Measurements from ENCODE around the gene RIF1. TPM values are rescaled to one million over a fixed set of nuclear protein-coding genes. Genes with fewer than 3 reads are reported as not detected.
A peak's percentile ranks its signal among the peaks of the same experiment; 100 is the strongest.

Gene RIF1
- total RNA-seq (10 to 100 TPM; 72.3 to 73.3 TPM), polyA plus RNA-seq (10 to 100 TPM; 13.0 to 42.4 TPM)

GRCh38 chr2:151409601-151410484, at the start of gene RIF1:
RIF1 (plus strand) TSS chr2:151409902; CDS start chr2:151410424, 522 bp downstream.
- Mint-ChIP-seq H3K9me3 (no peaks in the 10 kb centered on the region), H3K4me3 (peak within 1 kb of the TSS; percentile 91 to 99 (median 96)), H3K27me3 (no peaks in the 10 kb centered on the region), H3K4me1 (peaks cover 18 to 46% (median 31%) of the 10 kb centered on the region in 4 donors), H3K36me3 (peaks cover 0 to 27% of the 10 kb centered on the region in 2 donors), H3K27ac (peak within 1 kb of the TSS; percentile 86 to 97 (median 94))
- H3K4me3 ChIP-seq (ENCODE audit: low read length in 2 of 2), result peak within 1 kb of the TSS; percentile 69 to 95
- peaks cover 22% of the 10 kb centered on the region for H3K4me1 ChIP-seq (ENCODE audit: insufficient read depth, low read length)
- no peaks in the 10 kb centered on the region for H3K9me3 ChIP-seq (ENCODE audit: control insufficient read depth in 1 of 2, low read length in 2 of 2)
- DNase-seq, result peak; percentile 68 to 77 (median 74)
- CTCF ChIA-PET (ENCODE audit: partially characterized antibody), result interaction anchor here (0.6 to 1.9 kb wide), 4 partner anchors 27 to 1317 kb away, joined by 3 to 10 read pairs (median 4); partner anchors contain the start of gene NMI
- intact Hi-C loops (cut with micrococcal nuclease), result loop anchor here (1.0 to 5.0 kb wide), 5 partner anchors 13 to 1823 kb away; partner anchors contain the start of genes ARL5A, MMADHC, NMI and RBM43
- peak within 1 kb of the TSS; percentile 85 for H3K27ac ChIP-seq (ENCODE audit: low read depth, low read length)
- peaks cover 5% of the 10 kb centered on the region for H3K36me3 ChIP-seq (ENCODE audit: insufficient read depth, low read length)
- POLR2A ChIA-PET (ENCODE audit: partially characterized antibody), result interaction anchor here (0.7 to 2.8 kb wide), 4 partner anchors 11 to 1823 kb away, joined by 3 to 26 read pairs (median 14); partner anchors contain the start of genes NMI and RBM43
- no peaks in the 10 kb centered on the region for H3K27me3 ChIP-seq (ENCODE audit: insufficient read depth, low read length)

GRCh38 chr2:151361674-151362370, 47.9 kb upstream of the RIF1 start:
- intact Hi-C loops (cut with micrococcal nuclease), result no loop called here
- H3K9me3 ChIP-seq (ENCODE audit: control insufficient read depth in 1 of 2, low read length in 2 of 2), result no peaks in the 10 kb centered on the region
- no peaks in the 10 kb centered on the region for H3K4me1 Mint-ChIP-seq

GRCh38 chr2:151363709-151364108, 46.0 kb upstream of the RIF1 start:
- peak in 1 of 5 donors; percentile 4 for DNase-seq
- Mint-ChIP-seq H3K4me3 (no peak overlapping the region), H3K27me3 (peaks cover 1 to 8% of the 10 kb centered on the region in 2 donors), H3K27ac (no peak overlapping the region), H3K4me1 (no peaks in the 10 kb centered on the region), H3K36me3 (no peaks in the 10 kb centered on the region), H3K9me3 (peaks cover 0 to 1% (median 0%) of the 10 kb centered on the region in 8 donors)
- intact Hi-C loops (cut with micrococcal nuclease), result no loop called here
- ChIA-PET POLR2A (ENCODE audit: partially characterized antibody) (no interaction called here), CTCF (ENCODE audit: partially characterized antibody) (no interaction called here)
- no peaks in the 10 kb centered on the region for H3K9me3 ChIP-seq (ENCODE audit: control insufficient read depth in 1 of 2, low read length in 2 of 2)
- no peak overlapping the region for H3K4me3 ChIP-seq (ENCODE audit: low read length in 2 of 2)
- no peak overlapping the region for H3K27ac ChIP-seq (ENCODE audit: low read depth, low read length)
- no peaks in the 10 kb centered on the region for H3K36me3 ChIP-seq (ENCODE audit: insufficient read depth, low read length)
- H3K27me3 ChIP-seq (ENCODE audit: insufficient read depth, low read length), result no peaks in the 10 kb centered on the region
- no peaks in the 10 kb centered on the region for H3K4me1 ChIP-seq (ENCODE audit: insufficient read depth, low read length)

More at GRCh38 chr2:151361674-151362370, 47.9 kb upstream of the RIF1 start:
- Mint-ChIP-seq H3K27me3 (peaks cover 1 to 8% of the 10 kb centered on the region in 2 donors), H3K27ac (peak overlapping the region in 1 of 7 donors; percentile 2), H3K36me3 (no peaks in the 10 kb centered on the region), H3K4me3 (no peak overlapping the region), H3K9me3 (peaks cover 0 to 1% (median 0%) of the 10 kb centered on the region in 8 donors)
- no peaks in the 10 kb centered on the region for H3K36me3 ChIP-seq (ENCODE audit: insufficient read depth, low read length)
- ChIA-PET CTCF (ENCODE audit: partially characterized antibody) (no interaction called here), POLR2A (ENCODE audit: partially characterized antibody) (no interaction called here)
- no peaks in the 10 kb centered on the region for H3K27me3 ChIP-seq (ENCODE audit: insufficient read depth, low read length)
- no peaks in the 10 kb centered on the region for H3K4me1 ChIP-seq (ENCODE audit: insufficient read depth, low read length)
- H3K4me3 ChIP-seq (ENCODE audit: low read length in 2 of 2), result no peak overlapping the region
- no peak overlapping the region for H3K27ac ChIP-seq (ENCODE audit: low read depth, low read length)
- DNase-seq, result no peak

- H3K27ac ChIP-seq (ENCODE audit: low read depth, low read length), result no peak overlapping the region
- ChIA-PET CTCF (ENCODE audit: partially characterized antibody) (interaction anchor here (1.3 kb wide), 1 partner anchor 129 kb away, joined by 3 read pairs; no protein-coding TSS in a partner anchor), POLR2A (ENCODE audit: partially characterized antibody) (no interaction called here)
- intact Hi-C loops (cut with micrococcal nuclease), result no loop called here
- no peak overlapping the region for H3K4me3 ChIP-seq (ENCODE audit: low read length in 2 of 2)
- no peaks in the 10 kb centered on the region for H3K36me3 Mint-ChIP-seq
- no peaks in the 10 kb centered on the region for H3K27me3 ChIP-seq (ENCODE audit: insufficient read depth, low read length)
- no peaks in the 10 kb centered on the region for H3K9me3 ChIP-seq (ENCODE audit: control insufficient read depth in 1 of 2, low read length in 2 of 2)
- peaks cover 2 to 3% of the 10 kb centered on the region in 2 donors for H3K27me3 Mint-ChIP-seq
- no peak for DNase-seq
- no peaks in the 10 kb centered on the region for H3K4me1 ChIP-seq (ENCODE audit: insufficient read depth, low read length)
- no peaks in the 10 kb centered on the region for H3K36me3 ChIP-seq (ENCODE audit: insufficient read depth, low read length)
- no peaks in the 10 kb centered on the region for H3K4me1 Mint-ChIP-seq
- H3K27ac Mint-ChIP-seq, result no peak overlapping the region
- peaks cover 0 to 1% (median 0%) of the 10 kb centered on the region in 8 donors for H3K9me3 Mint-ChIP-seq
- H3K4me3 Mint-ChIP-seq, result no peak overlapping the region
These were observed 42.1 kb upstream of the RIF1 start for GRCh38 chr2:151367571-151367970.

- CTCF ChIA-PET (ENCODE audit: partially characterized antibody), result no interaction called here
- Mint-ChIP-seq H3K27ac (no peak overlapping the region), H3K27me3 (peaks cover 2 to 3% of the 10 kb centered on the region in 2 donors), H3K4me3 (no peak overlapping the region), H3K36me3 (no peaks in the 10 kb centered on the region), H3K9me3 (no peaks in the 10 kb centered on the region), H3K4me1 (peaks cover 0 to 3% (median 0%) of the 10 kb centered on the region in 4 donors)
- no peaks in the 10 kb centered on the region for H3K27me3 ChIP-seq (ENCODE audit: insufficient read depth, low read length)
- H3K4me3 ChIP-seq (ENCODE audit: low read length in 2 of 2), result no peak overlapping the region
- no peak overlapping the region for H3K27ac ChIP-seq (ENCODE audit: low read depth, low read length)
- POLR2A ChIA-PET (ENCODE audit: partially characterized antibody), result no interaction called here
- H3K36me3 ChIP-seq (ENCODE audit: insufficient read depth, low read length), result no peaks in the 10 kb centered on the region
- no peaks in the 10 kb centered on the region for H3K9me3 ChIP-seq (ENCODE audit: control insufficient read depth in 1 of 2, low read length in 2 of 2)
- intact Hi-C loops (cut with micrococcal nuclease), result no loop called here
- peaks cover 4% of the 10 kb centered on the region for H3K4me1 ChIP-seq (ENCODE audit: insufficient read depth, low read length)
- no peak for DNase-seq
These were observed 35.3 kb upstream of the RIF1 start for GRCh38 chr2:151374436-151374835.

- Histone ChIP-seq H3K9me3 (ENCODE audit: control insufficient read depth in 1 of 2, low read length in 2 of 2) (no peaks in the 10 kb centered on the region), H3K27me3 (ENCODE audit: insufficient read depth, low read length) (no peaks in the 10 kb centered on the region), H3K4me1 (ENCODE audit: insufficient read depth, low read length) (peaks cover 4% of the 10 kb centered on the region), H3K27ac (ENCODE audit: low read depth, low read length) (no peak overlapping the region), H3K4me3 (ENCODE audit: low read length in 2 of 2) (no peak overlapping the region), H3K36me3 (ENCODE audit: insufficient read depth, low read length) (no peaks in the 10 kb centered on the region)
- H3K27me3 Mint-ChIP-seq, result no peaks in the 10 kb centered on the region
- H3K4me3 Mint-ChIP-seq, result no peak overlapping the region
- CTCF ChIA-PET (ENCODE audit: partially characterized antibody), result interaction anchor here (0.7 kb wide), 1 partner anchor 40 kb away, joined by 3 read pairs; no protein-coding TSS in a partner anchor
- H3K36me3 Mint-ChIP-seq, result no peaks in the 10 kb centered on the region
- H3K9me3 Mint-ChIP-seq, result no peaks in the 10 kb centered on the region
- peaks cover 0 to 3% (median 0%) of the 10 kb centered on the region in 4 donors for H3K4me1 Mint-ChIP-seq
- intact Hi-C loops (cut with micrococcal nuclease), result no loop called here
- DNase-seq, result peak in 1 of 5 donors; percentile 4
- no peak overlapping the region for H3K27ac Mint-ChIP-seq
- POLR2A ChIA-PET (ENCODE audit: partially characterized antibody), result no interaction called here
These were observed 30.5 kb upstream of the RIF1 start for GRCh38 chr2:151379169-151379568.

All from CD4-positive, alpha-beta memory T cell (primary cell).